ENCODE data around the gene RCCD1. TPM values are rescaled to one million over a fixed set of nuclear protein-coding genes. Genes with fewer than 3 reads are reported as not detected.
"Not testable (repeated sequence)": the region's sequence is repeated elsewhere in the genome, so short reads cannot be mapped to it uniquely, and the experiment has no call there.

Gene RCCD1
- total and polyA plus RNA-seq, 4 donors: 3.9 to 12.3 (median 7.1) TPM

DNA sequence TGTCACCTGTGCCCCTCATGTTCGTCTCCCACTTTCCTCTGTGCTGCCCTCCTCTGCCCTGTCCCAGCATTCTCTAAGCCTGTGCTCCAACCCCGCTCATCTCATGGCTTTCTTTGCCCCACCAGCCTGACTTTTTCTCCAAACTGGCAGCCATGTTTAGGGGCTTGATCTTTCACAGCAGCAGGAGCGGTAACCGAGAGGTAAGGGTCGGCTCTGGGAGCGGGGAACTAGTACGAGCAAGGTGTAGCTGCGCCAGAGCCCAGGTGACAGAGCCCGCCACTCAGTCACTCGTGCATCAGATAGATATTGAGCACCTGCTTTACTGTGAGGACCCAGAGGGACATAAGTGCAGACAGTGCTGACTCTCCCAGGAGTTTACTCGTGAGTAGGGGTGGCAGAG is 38.2 kb upstream of the RCCD1 start:
- Histone ChIP-seq H3K27ac (ENCODE audit: low read depth in 1 of 2, low read length in 2 of 2) (no peak overlapping the region), H3K9me3 (ENCODE audit: control insufficient read depth, low read length) (no peaks in the 10 kb centered on the region), H3K4me1 (ENCODE audit: control insufficient read depth in 1 of 2, insufficient read depth in 2 of 2, low read length in 2 of 2) (no peaks in the 10 kb centered on the region), H3K36me3 (ENCODE audit: control insufficient read depth in 1 of 2, insufficient read depth in 2 of 2, low read length in 1 of 2) (peaks cover 0 to 26% of the 10 kb centered on the region in 2 donors), H3K27me3 (ENCODE audit: control insufficient read depth in 1 of 2, insufficient read depth in 2 of 2, low read length in 1 of 2) (no peaks in the 10 kb centered on the region), H3K4me3 (ENCODE audit: low read length in 2 of 2) (no peak overlapping the region)
- ATAC-seq (ENCODE audit: low FRiP score) (no peak), DNase-seq (no peak)
- intact Hi-C loops (cut with DNase I): no loop called here
- 89 to 91% methylated on average over 11 of the region's 11 CpGs for WGBS, 2 donors

DNA sequence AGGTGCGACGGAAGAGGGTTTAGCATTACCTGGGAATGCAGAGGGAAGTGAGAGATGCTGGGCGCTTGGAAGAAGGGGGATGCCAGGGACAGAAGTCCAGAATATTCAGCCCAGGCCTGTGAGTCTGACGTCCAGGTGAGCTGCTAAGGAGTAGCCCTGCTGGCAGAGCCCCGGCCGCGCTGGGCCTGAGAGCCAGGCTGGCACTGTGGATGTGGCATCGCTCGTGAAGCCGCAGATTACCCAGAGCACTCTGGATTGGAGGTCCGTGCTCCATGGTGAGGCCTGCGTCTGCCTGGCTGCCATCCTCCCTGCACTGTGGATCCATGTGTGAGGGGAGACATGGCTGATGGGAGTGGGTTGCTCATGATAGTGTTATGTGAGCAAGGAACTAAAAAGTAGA is 37.1 kb upstream of the RCCD1 start:
- intact Hi-C loops (cut with DNase I): no loop called here
- H3K4me3 ChIP-seq (ENCODE audit: low read length in 2 of 2): no peak overlapping the region
- no peak for ATAC-seq (ENCODE audit: low FRiP score)
- peaks cover 0 to 19% of the 10 kb centered on the region in 2 donors for H3K36me3 ChIP-seq (ENCODE audit: control insufficient read depth in 1 of 2, insufficient read depth in 2 of 2, low read length in 1 of 2)
- no peaks in the 10 kb centered on the region for H3K27me3 ChIP-seq (ENCODE audit: control insufficient read depth in 1 of 2, insufficient read depth in 2 of 2, low read length in 1 of 2)
- H3K4me1 ChIP-seq (ENCODE audit: control insufficient read depth in 1 of 2, insufficient read depth in 2 of 2, low read length in 2 of 2): no peaks in the 10 kb centered on the region
- no peak for DNase-seq
- H3K9me3 ChIP-seq (ENCODE audit: control insufficient read depth, low read length): no peaks in the 10 kb centered on the region
- no peak overlapping the region for H3K27ac ChIP-seq (ENCODE audit: low read depth in 1 of 2, low read length in 2 of 2)
- WGBS, 2 donors: 92 to 93% methylated on average over 12 of the region's 12 CpGs

DNA sequence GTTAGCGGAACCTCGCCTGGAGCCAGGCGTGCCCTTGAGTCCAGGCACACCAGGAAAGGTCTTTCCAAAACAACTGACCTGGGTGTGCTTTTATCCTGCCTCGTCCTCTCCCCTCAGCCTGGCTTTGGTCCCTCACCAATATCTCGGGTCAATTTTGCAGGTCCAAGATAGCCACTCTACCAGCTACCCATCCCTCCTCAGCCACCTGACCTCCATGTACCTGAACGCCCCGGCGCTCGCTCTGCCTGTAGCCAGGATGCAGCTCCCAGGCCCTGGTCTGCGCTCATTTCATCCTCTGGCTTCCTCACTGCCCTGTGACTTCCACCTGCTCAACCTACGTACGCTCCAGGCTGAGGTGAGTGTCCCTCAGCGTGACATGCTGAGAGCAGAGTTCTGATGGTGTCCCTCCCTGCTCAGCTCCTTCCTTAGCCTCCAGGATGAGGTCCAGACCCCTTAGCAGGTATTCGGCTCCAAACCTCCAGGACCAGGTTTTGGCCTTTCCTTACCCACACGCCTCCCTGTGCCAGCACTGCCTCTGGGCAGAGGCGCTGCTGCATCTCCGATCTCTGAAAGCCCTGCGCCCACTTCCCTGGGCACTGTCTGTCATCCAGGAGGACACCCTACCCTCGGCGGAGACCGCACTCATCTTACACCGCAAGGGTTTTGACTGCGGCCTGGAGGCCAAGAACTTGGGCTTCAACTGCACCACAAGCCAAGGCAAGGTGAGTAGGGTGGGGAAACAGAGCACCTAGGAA is 36.5 kb upstream of the RCCD1 start:
- 91 to 95% methylated on average over 23 of the region's 23 CpGs for WGBS, 2 donors
- ATAC-seq (ENCODE audit: low FRiP score) (no peak), DNase-seq (peak in 1 of 2 donors; percentile 66)
- no peak overlapping the region for H3K4me3 ChIP-seq (ENCODE audit: low read length in 2 of 2)
- peaks cover 0 to 19% of the 10 kb centered on the region in 2 donors for H3K36me3 ChIP-seq (ENCODE audit: control insufficient read depth in 1 of 2, insufficient read depth in 2 of 2, low read length in 1 of 2)
- intact Hi-C loops (cut with DNase I): no loop called here
- H3K27ac ChIP-seq (ENCODE audit: low read depth in 1 of 2, low read length in 2 of 2): no peak overlapping the region
- H3K9me3 ChIP-seq (ENCODE audit: control insufficient read depth, low read length): no peaks in the 10 kb centered on the region
- H3K27me3 ChIP-seq (ENCODE audit: control insufficient read depth in 1 of 2, insufficient read depth in 2 of 2, low read length in 1 of 2): no peaks in the 10 kb centered on the region
- no peaks in the 10 kb centered on the region for H3K4me1 ChIP-seq (ENCODE audit: control insufficient read depth in 1 of 2, insufficient read depth in 2 of 2, low read length in 2 of 2)

DNA sequence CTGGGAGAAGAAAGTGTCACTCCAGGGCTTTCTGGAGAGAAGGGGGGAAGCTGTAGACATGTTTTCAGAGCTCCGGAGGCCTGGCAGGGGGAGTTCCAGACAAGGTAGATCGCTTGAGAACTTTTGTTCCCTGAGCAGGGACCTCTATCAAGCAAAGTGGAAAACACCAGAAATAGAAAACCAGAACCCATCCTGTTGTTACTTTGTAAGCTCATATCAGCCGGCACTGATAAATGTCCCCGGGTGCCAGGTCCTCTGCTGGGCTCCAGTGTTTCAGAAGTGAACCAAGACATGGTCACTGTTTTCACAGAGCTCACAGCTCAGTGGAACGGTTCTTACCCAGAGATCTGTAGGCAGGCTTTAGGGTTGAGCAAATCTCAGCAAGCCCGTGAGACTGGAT is 35.8 kb upstream of the RCCD1 start:
- H3K27ac ChIP-seq (ENCODE audit: low read depth in 1 of 2, low read length in 2 of 2): no peak overlapping the region
- H3K4me3 ChIP-seq (ENCODE audit: low read length in 2 of 2): no peak overlapping the region
- WGBS, 2 donors: 88 to 95% methylated on average over 6 of the region's 6 CpGs
- no peaks in the 10 kb centered on the region for H3K9me3 ChIP-seq (ENCODE audit: control insufficient read depth, low read length)
- ATAC-seq (ENCODE audit: low FRiP score) (no peak), DNase-seq (no peak)
- peaks cover 0 to 14% of the 10 kb centered on the region in 2 donors for H3K36me3 ChIP-seq (ENCODE audit: control insufficient read depth in 1 of 2, insufficient read depth in 2 of 2, low read length in 1 of 2)
- no peaks in the 10 kb centered on the region for H3K27me3 ChIP-seq (ENCODE audit: control insufficient read depth in 1 of 2, insufficient read depth in 2 of 2, low read length in 1 of 2)
- intact Hi-C loops (cut with DNase I): no loop called here
- no peaks in the 10 kb centered on the region for H3K4me1 ChIP-seq (ENCODE audit: control insufficient read depth in 1 of 2, insufficient read depth in 2 of 2, low read length in 2 of 2)

DNA sequence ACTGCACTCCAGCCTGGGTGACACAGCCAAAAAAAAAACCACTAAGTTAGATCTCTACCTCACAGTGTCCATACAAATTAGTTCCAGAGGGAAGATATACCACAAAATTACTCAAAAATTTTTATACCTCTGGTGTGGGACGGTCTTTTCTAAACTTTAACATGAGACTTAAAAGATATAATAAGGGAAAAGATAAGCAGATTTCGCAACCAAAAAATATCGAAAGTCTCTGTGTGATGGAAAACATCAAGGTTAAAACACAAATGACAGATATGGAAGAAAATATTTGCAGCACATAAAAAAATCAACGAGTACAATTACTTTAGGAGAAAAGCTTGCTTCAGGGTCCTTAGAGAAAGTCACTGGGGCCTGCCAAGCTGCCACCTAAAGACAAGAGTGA is 32.8 kb upstream of the RCCD1 start:
- Histone ChIP-seq H3K27me3 (ENCODE audit: control insufficient read depth in 1 of 2, insufficient read depth in 2 of 2, low read length in 1 of 2) (no peaks in the 10 kb centered on the region), H3K4me3 (ENCODE audit: low read length in 2 of 2) (no peak overlapping the region), H3K9me3 (ENCODE audit: control insufficient read depth, low read length) (no peaks in the 10 kb centered on the region), H3K36me3 (ENCODE audit: control insufficient read depth in 1 of 2, insufficient read depth in 2 of 2, low read length in 1 of 2) (peaks cover 0 to 14% of the 10 kb centered on the region in 2 donors), H3K27ac (ENCODE audit: low read depth in 1 of 2, low read length in 2 of 2) (no peak overlapping the region), H3K4me1 (ENCODE audit: control insufficient read depth in 1 of 2, insufficient read depth in 2 of 2, low read length in 2 of 2) (no peaks in the 10 kb centered on the region)
- intact Hi-C loops (cut with DNase I): no loop called here
- no peak for ATAC-seq (ENCODE audit: low FRiP score)
- DNase-seq: no peak
- 86% methylated on average over 4 of the region's 4 CpGs for WGBS, 2 donors

DNA sequence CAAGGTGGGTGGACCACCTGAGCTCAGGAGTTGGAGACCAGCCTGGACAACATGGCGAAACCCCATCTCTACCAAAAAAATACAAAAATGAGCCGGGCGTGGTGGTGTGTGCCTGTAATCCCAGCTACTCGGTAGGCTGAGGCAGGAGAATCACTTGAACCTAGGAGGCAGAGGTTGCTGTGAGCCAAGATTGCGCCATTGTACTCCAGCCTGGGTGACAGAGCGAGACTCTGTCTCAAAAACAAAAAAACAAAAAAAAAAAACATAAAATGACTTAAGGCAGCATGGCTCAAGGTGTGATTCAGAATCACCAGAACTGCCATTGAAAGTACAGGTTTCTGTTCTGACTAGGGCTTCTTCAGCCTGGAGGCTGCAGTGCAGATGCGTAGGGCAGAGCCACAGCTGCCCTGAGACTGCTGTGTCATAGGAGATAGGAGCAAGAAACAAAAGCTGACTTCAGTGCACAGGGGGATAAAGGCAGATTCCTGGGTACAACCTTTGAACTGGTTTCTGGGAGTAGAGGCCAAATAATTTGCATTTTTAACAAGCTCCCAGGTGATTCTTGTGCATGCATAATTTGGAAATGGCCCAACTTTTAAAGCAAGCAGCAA is 31.9 kb upstream of the RCCD1 start:
- 91 to 94% methylated on average over 7 of the region's 7 CpGs for WGBS, 2 donors

DNA sequence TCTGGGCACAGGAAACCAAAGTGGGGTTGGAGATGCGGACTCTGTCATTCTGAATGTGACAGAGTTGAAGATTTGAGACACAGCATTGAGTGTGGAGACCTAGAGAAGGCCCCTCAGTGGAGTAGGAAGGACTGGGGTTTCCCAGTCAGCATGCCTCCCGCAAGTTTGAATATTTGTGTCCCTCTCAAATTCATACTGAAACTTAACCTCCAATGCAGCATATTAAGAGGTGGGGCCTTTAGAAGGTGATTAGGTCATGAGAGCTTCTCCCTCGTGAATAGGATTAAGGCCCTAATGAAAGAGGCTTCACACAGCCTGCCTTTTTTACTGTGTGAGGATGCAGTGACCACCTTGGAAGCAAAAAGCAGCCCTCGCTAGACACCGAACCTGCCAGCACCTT is 30.3 kb upstream of the RCCD1 start:
- no peaks in the 10 kb centered on the region for H3K9me3 ChIP-seq (ENCODE audit: control insufficient read depth, low read length)
- intact Hi-C loops (cut with DNase I): no loop called here
- no peaks in the 10 kb centered on the region for H3K27me3 ChIP-seq (ENCODE audit: control insufficient read depth in 1 of 2, insufficient read depth in 2 of 2, low read length in 1 of 2)
- H3K4me1 ChIP-seq (ENCODE audit: control insufficient read depth in 1 of 2, insufficient read depth in 2 of 2, low read length in 2 of 2): no peaks in the 10 kb centered on the region
- DNase-seq: no peak
- H3K36me3 ChIP-seq (ENCODE audit: control insufficient read depth in 1 of 2, insufficient read depth in 2 of 2, low read length in 1 of 2): peaks cover 0 to 5% of the 10 kb centered on the region in 2 donors
- ATAC-seq (ENCODE audit: low FRiP score): no peak
- no peak overlapping the region for H3K27ac ChIP-seq (ENCODE audit: low read depth in 1 of 2, low read length in 2 of 2)
- 86 to 87% methylated on average over 5 of the region's 5 CpGs for WGBS, 2 donors
- no peak overlapping the region for H3K4me3 ChIP-seq (ENCODE audit: low read length in 2 of 2)

More for the DNA sequence above, 31.9 kb upstream of the RCCD1 start:
- H3K27ac ChIP-seq (ENCODE audit: low read depth in 1 of 2, low read length in 2 of 2); intact Hi-C loops (cut with DNase I); H3K9me3 ChIP-seq (ENCODE audit: control insufficient read depth, low read length); H3K4me1 ChIP-seq (ENCODE audit: control insufficient read depth in 1 of 2, insufficient read depth in 2 of 2, low read length in 2 of 2); H3K27me3 ChIP-seq (ENCODE audit: control insufficient read depth in 1 of 2, insufficient read depth in 2 of 2, low read length in 1 of 2); H3K4me3 ChIP-seq (ENCODE audit: low read length in 2 of 2); ATAC-seq (ENCODE audit: low FRiP score); DNase-seq: not testable (repeated sequence)
- peaks cover 0 to 12% of the 10 kb centered on the region in 2 donors for H3K36me3 ChIP-seq (ENCODE audit: control insufficient read depth in 1 of 2, insufficient read depth in 2 of 2, low read length in 1 of 2)

DNA sequence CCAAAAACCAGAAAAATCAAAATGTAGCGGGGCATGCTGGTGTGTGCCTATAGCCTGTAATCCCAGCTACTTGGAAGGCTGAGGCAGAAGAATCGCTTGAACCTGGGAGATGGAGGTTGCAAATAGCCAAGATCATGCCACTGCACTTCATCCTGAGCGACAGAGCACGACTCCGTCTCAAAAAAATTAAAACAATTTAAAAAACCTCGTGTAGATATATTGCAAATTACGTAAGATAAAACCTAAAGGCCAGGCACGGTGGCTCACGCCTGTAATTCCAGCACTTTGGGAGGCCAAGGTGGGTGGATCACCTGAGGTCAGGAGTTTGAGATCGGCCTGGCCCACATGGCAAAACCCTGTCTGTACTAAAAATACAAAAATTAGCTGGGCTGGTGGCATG is 27.9 kb upstream of the RCCD1 start:
- 88 to 90% methylated on average over 10 of the region's 10 CpGs for WGBS, 2 donors
- not testable (repeated sequence) for H3K27me3 ChIP-seq (ENCODE audit: control insufficient read depth in 1 of 2, insufficient read depth in 2 of 2, low read length in 1 of 2); DNase-seq

DNA sequence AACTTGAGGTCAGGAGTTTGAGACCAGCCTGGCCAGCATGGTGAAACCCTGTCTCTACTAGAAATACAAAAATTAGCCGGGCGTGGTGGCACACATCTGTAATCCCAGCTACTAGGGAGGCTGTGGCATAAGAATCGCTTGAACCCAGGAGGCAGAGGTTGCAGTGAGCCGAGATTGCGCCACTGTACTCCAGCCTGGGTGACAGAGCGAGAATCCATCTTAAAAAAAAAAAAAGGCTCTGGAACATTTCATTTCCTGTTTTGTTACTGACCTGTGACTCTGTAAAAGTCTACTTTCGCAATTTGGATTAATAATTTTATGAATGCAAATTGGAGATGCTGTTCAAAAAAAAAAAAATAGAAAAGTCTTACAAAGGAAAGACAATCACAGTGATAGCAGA is 26.6 kb upstream of the RCCD1 start:
- H3K4me3 ChIP-seq (ENCODE audit: low read length in 2 of 2); H3K36me3 ChIP-seq (ENCODE audit: control insufficient read depth in 1 of 2, insufficient read depth in 2 of 2, low read length in 1 of 2); intact Hi-C loops (cut with DNase I); DNase-seq; H3K9me3 ChIP-seq (ENCODE audit: control insufficient read depth, low read length); H3K4me1 ChIP-seq (ENCODE audit: control insufficient read depth in 1 of 2, insufficient read depth in 2 of 2, low read length in 2 of 2); H3K27ac ChIP-seq (ENCODE audit: low read depth in 1 of 2, low read length in 2 of 2); ATAC-seq (ENCODE audit: low FRiP score); H3K27me3 ChIP-seq (ENCODE audit: control insufficient read depth in 1 of 2, insufficient read depth in 2 of 2, low read length in 1 of 2): not testable (repeated sequence)
- 94 to 99% methylated on average over 7 of the region's 7 CpGs for WGBS, 2 donors

More for the DNA sequence above, 27.9 kb upstream of the RCCD1 start:
- H3K27ac ChIP-seq (ENCODE audit: low read depth in 1 of 2, low read length in 2 of 2); H3K36me3 ChIP-seq (ENCODE audit: control insufficient read depth in 1 of 2, insufficient read depth in 2 of 2, low read length in 1 of 2); ATAC-seq (ENCODE audit: low FRiP score); intact Hi-C loops (cut with DNase I); H3K9me3 ChIP-seq (ENCODE audit: control insufficient read depth, low read length); H3K4me3 ChIP-seq (ENCODE audit: low read length in 2 of 2); H3K4me1 ChIP-seq (ENCODE audit: control insufficient read depth in 1 of 2, insufficient read depth in 2 of 2, low read length in 2 of 2): not testable (repeated sequence)

Measured in aorta (tissue), 5 donors.